WTC11 (cell line): ENCODE results near the gene CCL23. TPM values are rescaled to one million over a fixed set of nuclear protein-coding genes. Genes with fewer than 3 reads are reported as not detected.

ENCODE experiments used
- ATAC-seq: fragments of 200-7000 bp; cut with Tn5 transposase; 2 replicates; pipeline ENCODE4 v1.10.0; 2021; ENCODE audit warnings: mild to moderate bottlenecking, moderate library complexity
- CTCF ChIA-PET: fragments of 300-600 bp; sonication (Branson Sonifier 250); formaldehyde crosslinking; loops from one replicate; lab custom pipeline; 2021; ENCODE audit warnings: antibody characterized with exemption; lab: Charles Lee
- POLR2A ChIA-PET: fragments of 350-600 bp; sonication (Branson Sonifier 250); formaldehyde crosslinking; loops from one replicate; lab custom pipeline; 2021; ENCODE audit warnings: antibody characterized with exemption; lab: Charles Lee
- DNase-seq: peaks from one replicate; pipeline ENCODE4 v3.0.0; 2021; ENCODE audit warnings: low spot score
- H3K27ac Mint-ChIP-seq: 2 replicates; pipeline ENCODE4 v1.8.0; 2021; ENCODE audit warnings: mixed read lengths
- H3K27me3 Mint-ChIP-seq: 2 replicates; pipeline ENCODE4 v1.8.0; 2021; ENCODE audit warnings: low read depth, mild to moderate bottlenecking, moderate library complexity, mixed read lengths
- H3K36me3 Mint-ChIP-seq: 2 replicates; pipeline ENCODE4 v1.8.0; 2021; ENCODE audit warnings: mixed read lengths
- H3K4me1 Mint-ChIP-seq: 2 replicates; pipeline ENCODE4 v1.8.0; 2022; ENCODE audit warnings: mixed read lengths
- H3K4me3 Mint-ChIP-seq: 2 replicates; pipeline ENCODE4 v1.8.0; 2021; ENCODE audit warnings: mild to moderate bottlenecking, moderate library complexity, mixed read lengths
- H3K9me3 Mint-ChIP-seq: 2 replicates; pipeline ENCODE4 v1.8.0; 2021; ENCODE audit warnings: mixed read lengths
- CREM ChIP-seq: sonication (generic); formaldehyde crosslinking; IDR thresholded peaks from 2 replicates; pipeline ENCODE4 v1.8.1; 2022; ENCODE audit warnings: mild to moderate bottlenecking, missing genetic modification reagents, moderate library complexity
- ELF4 ChIP-seq: sonication (generic); formaldehyde crosslinking; IDR thresholded peaks from 2 replicates; pipeline ENCODE4 v1.8.1; 2022; ENCODE audit warnings: low read depth, mild to moderate bottlenecking, moderate library complexity, missing genetic modification reagents
- EMX1 ChIP-seq: fragments of 250-450 bp; sonication (Bioruptor Pico); IDR thresholded peaks from 2 replicates; pipeline ENCODE4 v1.8.0; 2021; ENCODE audit warnings: mild to moderate bottlenecking
- ESRRA ChIP-seq: sonication (generic); formaldehyde crosslinking; IDR thresholded peaks from 2 replicates; pipeline ENCODE4 v1.8.1; 2022; ENCODE audit warnings: mild to moderate bottlenecking, missing genetic modification reagents, borderline replicate concordance
- ETV6 ChIP-seq: sonication (generic); formaldehyde crosslinking; IDR thresholded peaks from 2 replicates; pipeline ENCODE4 v1.8.1; 2022; ENCODE audit warnings: mild to moderate bottlenecking, missing genetic modification reagents
- HMGXB4 ChIP-seq: sonication (generic); formaldehyde crosslinking; IDR thresholded peaks from 2 replicates; pipeline ENCODE4 v1.8.1; 2023; ENCODE audit warnings: mild to moderate bottlenecking, moderate library complexity, missing genetic modification reagents
- IRF1 ChIP-seq: sonication (generic); formaldehyde crosslinking; IDR thresholded peaks from 2 replicates; pipeline ENCODE4 v1.8.0; 2023; ENCODE audit warnings: missing genetic modification reagents
- IRF2 ChIP-seq: sonication (generic); formaldehyde crosslinking; IDR thresholded peaks from 2 replicates; pipeline ENCODE4 v1.8.0; 2022; ENCODE audit warnings: low read depth, missing genetic modification reagents, borderline replicate concordance
- MAX ChIP-seq: sonication (generic); formaldehyde crosslinking; IDR thresholded peaks from 2 replicates; pipeline ENCODE4 v1.8.0; 2022; ENCODE audit warnings: mild to moderate bottlenecking, missing genetic modification reagents
- NR3C1 ChIP-seq: sonication (generic); formaldehyde crosslinking; conservative IDR thresholded peaks from 2 replicates; pipeline ENCODE4 v1.8.1; 2023; ENCODE audit warnings: low read depth, mild to moderate bottlenecking, missing genetic modification reagents
- PRDM15 ChIP-seq: sonication (generic); formaldehyde crosslinking; IDR thresholded peaks from 2 replicates; pipeline ENCODE4 v1.8.0; 2022; ENCODE audit warnings: missing genetic modification reagents
- RORB ChIP-seq: fragments of 250-450 bp; sonication (Bioruptor Pico); IDR thresholded peaks from 2 replicates; pipeline ENCODE4 v1.9.0; 2021; ENCODE audit warnings: mild to moderate bottlenecking
- SP1 ChIP-seq: sonication (generic); formaldehyde crosslinking; conservative IDR thresholded peaks from 2 replicates; pipeline ENCODE4 v1.8.1; 2022; ENCODE audit warnings: missing genetic modification reagents
- TEAD1 ChIP-seq: sonication (generic); formaldehyde crosslinking; IDR thresholded peaks from 2 replicates; pipeline ENCODE4 v1.8.0; 2022; ENCODE audit warnings: mild to moderate bottlenecking, missing genetic modification reagents
- TEAD4 ChIP-seq: sonication (generic); formaldehyde crosslinking; IDR thresholded peaks from 2 replicates; pipeline ENCODE4 v1.8.0; 2022; ENCODE audit warnings: mild to moderate bottlenecking, missing genetic modification reagents
- ZNF138 ChIP-seq: sonication (generic); formaldehyde crosslinking; conservative IDR thresholded peaks from 2 replicates; pipeline ENCODE4 v1.8.1; 2022; ENCODE audit warnings: mild to moderate bottlenecking, moderate library complexity, missing genetic modification reagents
- ZNF396 ChIP-seq: fragments of 250-450 bp; sonication (Bioruptor Pico); IDR thresholded peaks from 2 replicates; pipeline ENCODE4 v1.8.0; 2021; ENCODE audit warnings: mild to moderate bottlenecking, moderate library complexity, borderline replicate concordance
- ZNF416 ChIP-seq: fragments of 250-450 bp; sonication (Bioruptor Pico); IDR thresholded peaks from 2 replicates; pipeline ENCODE4 v1.9.0; 2021; ENCODE audit warnings: mild to moderate bottlenecking, inconsistent platforms
- total RNA-seq: library from RNA; stranded (reverse); gene quantifications from 3 replicates; pipeline ENCODE4 v1.2.3, GENCODE V29; 2021
- TF ChIP-seq, protein P1 (sequence below): fragments of 250-450 bp; sonication (Bioruptor Pico); IDR thresholded peaks from 2 replicates; pipeline ENCODE4 v1.9.0; 2021; ENCODE audit warnings: mild to moderate bottlenecking
- TF ChIP-seq, protein P2 (sequence below): sonication (generic); formaldehyde crosslinking; IDR thresholded peaks from 2 replicates; pipeline ENCODE4 v1.8.1; 2023; ENCODE audit warnings: mild to moderate bottlenecking, missing genetic modification reagents, borderline replicate concordance

Gene CCL23
- total RNA-seq, 1 experiment from 2014 or later, result not detected

DNA sequence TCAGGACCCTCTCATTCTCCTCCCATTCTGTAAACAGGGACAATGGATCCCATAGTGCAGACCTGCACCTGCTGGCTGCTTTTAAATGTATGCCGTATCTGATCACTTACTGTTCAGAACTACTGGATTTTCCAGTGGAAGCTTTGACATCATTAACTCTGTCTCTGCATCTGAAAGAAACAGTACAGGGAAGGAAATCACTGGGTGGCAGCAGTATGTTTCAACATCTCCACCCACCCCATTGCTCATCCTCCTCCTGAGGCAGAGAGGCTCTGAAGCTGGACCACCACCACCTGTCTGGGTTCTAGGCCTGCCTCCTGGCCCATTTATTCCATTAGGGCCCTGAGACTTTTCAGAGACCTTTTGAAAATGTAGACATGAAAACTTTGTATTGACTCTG lies 19.0 kb downstream of the CCL23 start:
- CTCF ChIA-PET, result no interaction called here
- peaks cover 3% of the 10 kb centered on the region; the same call in 1 of the 2 replicates for H3K27me3 Mint-ChIP-seq
- H3K36me3 Mint-ChIP-seq, result no peaks in the 10 kb centered on the region
- no peak overlapping the region for H3K4me3 Mint-ChIP-seq
- POLR2A ChIA-PET, result no interaction called here
- no peak for ATAC-seq
- TF ChIP-seq PRDM15 (CRISPR knock-in tag) (no peak), NR3C1 (no peak), TEAD4 (CRISPR knock-in tag) (no peak), ZNF396 (CRISPR knock-in tag) (no peak), SP1 (CRISPR knock-in tag) (no peak), ESRRA (CRISPR knock-in tag) (no peak), CREM (CRISPR knock-in tag) (no peak), HMGXB4 (CRISPR knock-in tag) (no peak), IRF1 (CRISPR knock-in tag) (no peak), ELF4 (CRISPR knock-in tag) (no peak), ETV6 (CRISPR knock-in tag) (no peak), EMX1 (CRISPR knock-in tag) (no peak)
- TF ChIP-seq, protein P1, sequence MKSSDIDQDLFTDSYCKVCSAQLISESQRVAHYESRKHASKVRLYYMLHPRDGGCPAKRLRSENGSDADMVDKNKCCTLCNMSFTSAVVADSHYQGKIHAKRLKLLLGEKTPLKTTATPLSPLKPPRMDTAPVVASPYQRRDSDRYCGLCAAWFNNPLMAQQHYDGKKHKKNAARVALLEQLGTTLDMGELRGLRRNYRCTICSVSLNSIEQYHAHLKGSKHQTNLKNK (CRISPR knock-in tag), result no peak
- TF ChIP-seq, protein P2, sequence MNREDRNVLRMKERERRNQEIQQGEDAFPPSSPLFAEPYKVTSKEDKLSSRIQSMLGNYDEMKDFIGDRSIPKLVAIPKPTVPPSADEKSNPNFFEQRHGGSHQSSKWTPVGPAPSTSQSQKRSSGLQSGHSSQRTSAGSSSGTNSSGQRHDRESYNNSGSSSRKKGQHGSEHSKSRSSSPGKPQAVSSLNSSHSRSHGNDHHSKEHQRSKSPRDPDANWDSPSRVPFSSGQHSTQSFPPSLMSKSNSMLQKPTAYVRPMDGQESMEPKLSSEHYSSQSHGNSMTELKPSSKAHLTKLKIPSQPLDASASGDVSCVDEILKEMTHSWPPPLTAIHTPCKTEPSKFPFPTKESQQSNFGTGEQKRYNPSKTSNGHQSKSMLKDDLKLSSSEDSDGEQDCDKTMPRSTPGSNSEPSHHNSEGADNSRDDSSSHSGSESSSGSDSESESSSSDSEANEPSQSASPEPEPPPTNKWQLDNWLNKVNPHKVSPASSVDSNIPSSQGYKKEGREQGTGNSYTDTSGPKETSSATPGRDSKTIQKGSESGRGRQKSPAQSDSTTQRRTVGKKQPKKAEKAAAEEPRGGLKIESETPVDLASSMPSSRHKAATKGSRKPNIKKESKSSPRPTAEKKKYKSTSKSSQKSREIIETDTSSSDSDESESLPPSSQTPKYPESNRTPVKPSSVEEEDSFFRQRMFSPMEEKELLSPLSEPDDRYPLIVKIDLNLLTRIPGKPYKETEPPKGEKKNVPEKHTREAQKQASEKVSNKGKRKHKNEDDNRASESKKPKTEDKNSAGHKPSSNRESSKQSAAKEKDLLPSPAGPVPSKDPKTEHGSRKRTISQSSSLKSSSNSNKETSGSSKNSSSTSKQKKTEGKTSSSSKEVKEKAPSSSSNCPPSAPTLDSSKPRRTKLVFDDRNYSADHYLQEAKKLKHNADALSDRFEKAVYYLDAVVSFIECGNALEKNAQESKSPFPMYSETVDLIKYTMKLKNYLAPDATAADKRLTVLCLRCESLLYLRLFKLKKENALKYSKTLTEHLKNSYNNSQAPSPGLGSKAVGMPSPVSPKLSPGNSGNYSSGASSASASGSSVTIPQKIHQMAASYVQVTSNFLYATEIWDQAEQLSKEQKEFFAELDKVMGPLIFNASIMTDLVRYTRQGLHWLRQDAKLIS (CRISPR knock-in tag), result no peak
- TF ChIP-seq, all 79 proteins: peak for 0
- Mint-ChIP-seq H3K4me1 (peaks cover 8% of the 10 kb centered on the region), H3K9me3 (peaks cover 6% of the 10 kb centered on the region; the same call in 1 of the 2 replicates), H3K27ac (no peak overlapping the region)
- DNase-seq, result no peak

- CTCF ChIA-PET, result interaction anchor here (1.1 to 1.2 kb wide), 2 partner anchors 29 to 74 kb away, joined by 3 read pairs; no protein-coding TSS in a partner anchor
- POLR2A ChIA-PET, result interaction anchor here (0.5 kb wide), 1 partner anchor 124 kb away, joined by 3 read pairs; no protein-coding TSS in a partner anchor
- ATAC-seq, result no peak
- no peak for TF ChIP-seq IRF2 (CRISPR knock-in tag)
- TF ChIP-seq ZNF416 (CRISPR knock-in tag), result no peak
- TF ChIP-seq RORB, result no peak
- no peak for TF ChIP-seq ZNF138 (CRISPR knock-in tag)
- TF ChIP-seq SP1 (CRISPR knock-in tag), result no peak
- no peak for TF ChIP-seq TEAD1
- TF ChIP-seq MAX (CRISPR knock-in tag), result no peak
- TF ChIP-seq PRDM15 (CRISPR knock-in tag), result no peak
Observed at GRCh38 chr17:35998018-35998545, 19.7 kb downstream of the CCL23 start.

More at GRCh38 chr17:35998018-35998545, 19.7 kb downstream of the CCL23 start:
- Mint-ChIP-seq H3K9me3 (peaks cover 6% of the 10 kb centered on the region; the same call in 1 of the 2 replicates), H3K36me3 (no peaks in the 10 kb centered on the region), H3K27me3 (peaks cover 3% of the 10 kb centered on the region; the same call in 1 of the 2 replicates), H3K4me1 (peaks cover 8% of the 10 kb centered on the region), H3K4me3 (no peak overlapping the region), H3K27ac (no peak overlapping the region; the same call in 1 of the 2 replicates)
- DNase-seq, result no peak
